Testis (tissue), 3 donors: ENCODE data around the gene GABRB1. TPM values are rescaled to one million over a fixed set of nuclear protein-coding genes. Genes with fewer than 3 reads are reported as not detected.
"Not testable (repeated sequence)": the region's sequence is repeated elsewhere in the genome, so short reads cannot be mapped to it uniquely, and the experiment has no call there.

Experiments used
- DNase-seq: peaks from one replicate; pipeline ENCODE4 v3.0.0-alpha.2; 2019
- H3K27ac ChIP-seq, 2 donors: fragments of 200-600 bp; sonication (generic); one replicate each; pipeline ENCODE4 v1.5.1; 2019
- H3K27me3 ChIP-seq: fragments of 200-600 bp; sonication (generic); one replicate; pipeline ENCODE4 v1.5.1; 2019
- H3K36me3 ChIP-seq: fragments of 200-600 bp; sonication (generic); one replicate; pipeline ENCODE4 v1.5.1; 2017; ENCODE audit warnings: low read depth; ENCODE audit errors: missing control alignments
- H3K4me1 ChIP-seq: fragments of 200-600 bp; sonication (generic); one replicate; pipeline ENCODE4 v1.5.1; 2019
- H3K4me3 ChIP-seq, 2 donors: fragments of 200-600 bp; sonication (generic); one replicate each; pipeline ENCODE4 v1.5.1; 2017 to 2019
- H3K9me3 ChIP-seq: fragments of 200-600 bp; sonication (generic); one replicate; pipeline ENCODE4 v1.5.1; 2017
- POLR2A ChIP-seq: fragments of 450-650 bp; IDR thresholded peaks from one replicate; pipeline ENCODE4 v1.6.1; 2017; ENCODE audit warnings: antibody characterized with exemption, mild to moderate bottlenecking, moderate library complexity
- WGBS, 2 donors: methylation state at CpG; one replicate each; pipeline ENCODE4 v1.1.5; 2018; 5-methylcytosine and 5-hydroxymethylcytosine counted together
- intact Hi-C: fragments of 100-400 bp; cut with DNase I; formaldehyde crosslinking; loops from one replicate; pipeline ENCODE4 v1.15.1; 2023; ENCODE audit warnings: low total_unique reads
- polyA plus RNA-seq: library from polyadenylated mRNA; stranded (reverse); fragments of 350-450 nt; fragmentation: Illumina TruSeq; extraction: RNeasy Lipid Tissue Mini Kit (QIAGEN cat#74804); gene quantifications from one replicate; pipeline ENCODE4 v1.2.3, GENCODE V29; 2014; ENCODE audit warnings: low read depth, low replicate concordance; ENCODE audit not compliant: insufficient read depth
- total RNA-seq, 2 donors: library from RNA; depleted of rRNA; stranded (reverse); fragments of >200 nt; gene quantifications; one replicate each; pipeline ENCODE4 v1.2.3, GENCODE V29; 2016
- TF ChIP-seq, protein P1 (sequence below), 3 experiments: fragments of 450-650 bp in 2 of 3; fragments of 200-600 bp in 1 of 3; sonication (generic) in 1 of 3; IDR thresholded peaks; one replicate each; pipeline ENCODE4 v1.5.1; 2016 to 2019; ENCODE audit warnings: antibody characterized with exemption in 3 of 3, mild to moderate bottlenecking in 2 of 3, moderate library complexity in 1 of 3

Gene GABRB1
- total and polyA plus RNA-seq, 3 donors from 2014 or later: 0.50 to 0.87 TPM; not detected in 1

DNA sequence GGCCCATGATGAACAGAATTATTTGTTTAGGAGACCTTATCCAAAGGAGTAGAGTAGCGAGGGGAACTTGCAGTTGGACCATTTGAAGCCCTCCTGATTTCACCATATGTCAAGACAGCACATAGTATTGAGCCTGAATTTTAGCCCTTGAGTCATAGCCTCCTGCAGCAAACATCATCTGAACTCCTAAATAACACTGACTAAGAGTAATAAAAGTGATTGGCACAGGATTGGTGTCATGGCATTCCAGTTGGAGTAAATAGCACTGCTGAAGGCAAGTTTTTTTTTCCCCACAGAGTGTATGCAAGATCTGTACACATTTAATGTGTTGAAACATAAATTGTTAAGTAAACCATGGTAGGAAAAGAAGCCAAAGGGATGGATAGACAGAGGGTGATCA, 343.1 kb downstream of the GABRB1 start:
- no peak for TF ChIP-seq POLR2A
- TF ChIP-seq, protein P1, sequence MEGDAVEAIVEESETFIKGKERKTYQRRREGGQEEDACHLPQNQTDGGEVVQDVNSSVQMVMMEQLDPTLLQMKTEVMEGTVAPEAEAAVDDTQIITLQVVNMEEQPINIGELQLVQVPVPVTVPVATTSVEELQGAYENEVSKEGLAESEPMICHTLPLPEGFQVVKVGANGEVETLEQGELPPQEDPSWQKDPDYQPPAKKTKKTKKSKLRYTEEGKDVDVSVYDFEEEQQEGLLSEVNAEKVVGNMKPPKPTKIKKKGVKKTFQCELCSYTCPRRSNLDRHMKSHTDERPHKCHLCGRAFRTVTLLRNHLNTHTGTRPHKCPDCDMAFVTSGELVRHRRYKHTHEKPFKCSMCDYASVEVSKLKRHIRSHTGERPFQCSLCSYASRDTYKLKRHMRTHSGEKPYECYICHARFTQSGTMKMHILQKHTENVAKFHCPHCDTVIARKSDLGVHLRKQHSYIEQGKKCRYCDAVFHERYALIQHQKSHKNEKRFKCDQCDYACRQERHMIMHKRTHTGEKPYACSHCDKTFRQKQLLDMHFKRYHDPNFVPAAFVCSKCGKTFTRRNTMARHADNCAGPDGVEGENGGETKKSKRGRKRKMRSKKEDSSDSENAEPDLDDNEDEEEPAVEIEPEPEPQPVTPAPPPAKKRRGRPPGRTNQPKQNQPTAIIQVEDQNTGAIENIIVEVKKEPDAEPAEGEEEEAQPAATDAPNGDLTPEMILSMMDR (IDR thresholded peaks at IDR 0.05): no peak
- H3K27me3 ChIP-seq: no peaks in the 10 kb centered on the region
- no peak overlapping the region for H3K4me3 ChIP-seq
- H3K4me1 ChIP-seq: no peaks in the 10 kb centered on the region
- intact Hi-C loops: no loop called here
- no peak overlapping the region for H3K27ac ChIP-seq
- WGBS, 2 donors: 83 to 100% methylated on average over 1 of the region's 1 CpG
- no peaks in the 10 kb centered on the region for H3K9me3 ChIP-seq
- no peak for DNase-seq
- H3K36me3 ChIP-seq: no peaks in the 10 kb centered on the region

DNA sequence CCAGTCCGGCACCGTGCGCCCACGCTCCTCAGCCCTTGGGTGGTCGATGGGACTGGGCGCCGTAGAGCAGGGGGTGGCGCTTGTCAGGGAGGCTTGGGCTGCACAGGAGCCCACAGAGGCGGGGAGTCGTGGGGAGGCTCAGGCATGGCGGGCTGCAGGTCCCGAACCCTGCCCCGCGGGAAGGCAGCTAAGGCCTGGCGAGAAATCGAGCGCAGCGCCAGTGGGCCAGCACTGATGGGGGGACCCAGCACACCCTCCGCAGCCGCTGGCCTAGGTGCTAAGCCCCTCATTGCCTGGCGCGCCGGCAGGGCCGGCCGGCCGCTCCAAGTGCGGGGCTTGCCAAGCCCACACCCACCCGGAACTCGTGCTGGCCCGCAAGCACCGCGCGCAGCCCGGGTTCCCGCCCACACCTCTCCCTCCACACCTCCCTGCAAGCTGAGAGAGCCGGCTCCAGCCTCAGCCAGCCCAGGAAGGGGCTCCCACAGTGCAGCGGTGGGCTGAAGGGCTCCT, 346.7 kb downstream of the GABRB1 start:
- H3K9me3 ChIP-seq, intact Hi-C loops, H3K27ac ChIP-seq, DNase-seq, H3K27me3 ChIP-seq, H3K4me1 ChIP-seq, H3K36me3 ChIP-seq: not testable (repeated sequence)
- 76% methylated on average over 28 of the region's 37 CpGs; no CpG with 5 or more reads in 1 of the 2 donors for WGBS, 2 donors
- H3K4me3 ChIP-seq: peak overlapping the region; percentile 31 to 45

DNA sequence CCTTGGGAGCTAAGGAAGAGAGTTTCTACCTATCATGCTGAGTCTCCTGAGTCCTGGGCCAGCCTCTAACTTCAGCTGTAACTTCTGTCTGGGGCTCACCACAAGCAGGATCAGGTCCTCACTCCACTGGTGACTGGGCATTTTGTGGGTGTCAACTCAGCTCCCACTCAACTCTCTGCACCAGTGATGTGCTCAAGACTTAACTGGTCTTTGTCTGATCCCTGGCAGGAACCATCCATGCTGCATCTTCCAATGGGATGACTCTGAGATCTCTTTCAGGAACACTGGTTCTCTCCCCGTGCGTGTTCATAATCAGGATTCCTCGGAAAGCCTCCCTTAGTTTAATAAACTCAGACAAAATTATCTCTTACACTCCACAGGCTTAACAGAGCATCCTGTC, 349.8 kb downstream of the GABRB1 start:
- H3K4me3 ChIP-seq: no peak overlapping the region
- H3K27me3 ChIP-seq: no peaks in the 10 kb centered on the region
- H3K27ac ChIP-seq: no peak overlapping the region
- no peaks in the 10 kb centered on the region for H3K36me3 ChIP-seq
- no peaks in the 10 kb centered on the region for H3K9me3 ChIP-seq
- no peaks in the 10 kb centered on the region for H3K4me1 ChIP-seq
- intact Hi-C loops: no loop called here
- TF ChIP-seq, protein P1 (IDR thresholded peaks at IDR 0.05): no peak
- TF ChIP-seq POLR2A: no peak
- DNase-seq: no peak
- WGBS, 2 donors: 92 to 94% methylated on average over 3 of the region's 3 CpGs

DNA sequence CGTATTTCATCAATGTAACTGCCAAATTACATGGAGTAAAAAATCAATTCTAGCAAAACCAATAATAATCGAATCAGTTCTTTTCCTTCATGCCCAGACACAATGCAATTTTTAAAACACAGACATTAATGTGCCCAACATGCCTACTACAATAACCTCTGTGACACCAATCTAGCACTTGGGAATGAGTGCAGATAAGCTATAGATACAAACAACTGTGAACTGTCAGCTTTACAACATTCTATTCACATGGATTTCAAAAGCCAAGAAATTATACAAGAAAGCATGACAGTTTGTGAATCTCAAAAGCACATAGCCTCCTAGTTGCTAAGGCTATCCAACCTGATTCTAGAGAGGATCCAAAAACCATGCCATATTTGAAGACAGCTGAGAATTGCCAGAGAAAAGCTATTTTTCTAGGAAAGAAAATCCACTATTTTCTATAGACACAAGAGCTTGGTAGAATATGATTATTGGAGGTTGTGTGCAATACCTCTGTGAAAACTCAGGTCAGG, 351.5 kb downstream of the GABRB1 start:
- WGBS, 2 donors: 80 to 87% methylated on average over 2 of the region's 2 CpGs
- no peak for DNase-seq
- Histone ChIP-seq H3K4me3 (no peak overlapping the region), H3K27me3 (no peaks in the 10 kb centered on the region), H3K27ac (no peak overlapping the region), H3K36me3 (no peaks in the 10 kb centered on the region), H3K4me1 (no peaks in the 10 kb centered on the region), H3K9me3 (no peaks in the 10 kb centered on the region)
- intact Hi-C loops: no loop called here
- TF ChIP-seq POLR2A: no peak
- TF ChIP-seq, protein P1 (IDR thresholded peaks at IDR 0.05): no peak

DNA sequence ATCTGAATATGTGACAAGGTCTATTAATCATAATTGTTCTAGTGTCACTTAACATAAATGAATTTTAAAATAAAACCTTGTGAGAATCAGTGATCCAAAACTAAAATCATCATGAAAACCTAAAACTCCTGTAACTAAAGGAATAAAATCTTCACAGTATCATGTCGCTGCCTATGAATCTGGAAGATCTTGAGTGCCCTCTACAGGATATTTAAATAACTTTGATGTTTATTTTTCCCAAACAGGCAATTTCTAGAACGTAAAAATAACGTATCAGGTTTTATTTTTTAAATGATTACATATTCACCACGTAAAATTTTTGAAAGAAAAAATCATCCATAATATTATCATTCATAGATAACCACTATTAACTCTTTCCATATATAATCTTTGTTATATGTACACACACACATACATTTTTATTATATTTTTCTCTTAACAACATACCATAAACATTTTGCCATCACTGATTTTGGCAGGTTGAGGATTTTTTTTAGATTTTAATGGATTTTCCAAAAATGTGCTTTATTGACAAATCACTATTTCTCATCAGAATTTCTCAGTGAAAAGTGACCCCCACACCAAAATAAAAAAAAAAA, 352.6 kb downstream of the GABRB1 start:
- Histone ChIP-seq H3K4me1 (no peaks in the 10 kb centered on the region), H3K4me3 (no peak overlapping the region), H3K36me3 (no peaks in the 10 kb centered on the region), H3K9me3 (no peaks in the 10 kb centered on the region), H3K27ac (no peak overlapping the region), H3K27me3 (no peaks in the 10 kb centered on the region)
- 19 to 22% methylated on average over 4 of the region's 4 CpGs for WGBS, 2 donors
- TF ChIP-seq, protein P1 (IDR thresholded peaks at IDR 0.05): peak in 2 of 3 experiments; percentile 16 to 63
- no peak for TF ChIP-seq POLR2A
- intact Hi-C loops: no loop called here
- DNase-seq: no peak
